ENCODE data around the gene BORCS6.

Gene BORCS6

GRCh38 chr17:8188263-8188839 is 1.6 kb downstream of the BORCS6 start:
- no peak for TF ChIP-seq CTCF (conservative IDR thresholded peaks at IDR 0.05; ENCODE audit: low read depth, low read length)
- peak overlapping the region; percentile 85 for H3K4me3 ChIP-seq (ENCODE audit: low read depth, low read length)
- DNase-seq (ENCODE audit: low read depth) = no peak

GRCh38 chr17:8187517-8188262 is 2.3 kb downstream of the BORCS6 start:
- DNase-seq (ENCODE audit: low read depth) = peak; percentile 100
- TF ChIP-seq CTCF (conservative IDR thresholded peaks at IDR 0.05; ENCODE audit: low read depth, low read length) = no peak
- H3K4me3 ChIP-seq (ENCODE audit: low read depth, low read length) = peak overlapping the region; percentile 86

GRCh38 chr17:8186787-8187516 is 3.0 kb downstream of the BORCS6 start:
- peak; percentile 59 for TF ChIP-seq CTCF (conservative IDR thresholded peaks at IDR 0.05; ENCODE audit: low read depth, low read length)
- peak overlapping the region; percentile 86 for H3K4me3 ChIP-seq (ENCODE audit: low read depth, low read length)
- DNase-seq (ENCODE audit: low read depth) = peak; percentile 98

GRCh38 chr17:8186446-8186786 is 3.6 kb downstream of the BORCS6 start:
- TF ChIP-seq CTCF (conservative IDR thresholded peaks at IDR 0.05; ENCODE audit: low read depth, low read length) = no peak
- H3K4me3 ChIP-seq (ENCODE audit: low read depth, low read length) = peak overlapping the region; percentile 86

GRCh38 chr17:8185582-8186445 is 4.2 kb downstream of the BORCS6 start:
- no peak for TF ChIP-seq CTCF (conservative IDR thresholded peaks at IDR 0.05; ENCODE audit: low read depth, low read length)
- peak overlapping the region; percentile 86 for H3K4me3 ChIP-seq (ENCODE audit: low read depth, low read length)
- DNase-seq (ENCODE audit: low read depth) = peak; percentile 66

More at GRCh38 chr17:8186446-8186786, 3.6 kb downstream of the BORCS6 start:
- DNase-seq (ENCODE audit: low read depth) = no peak

- peak overlapping the region; percentile 77 for H3K4me3 ChIP-seq (ENCODE audit: low read depth, low read length)
- no peak for TF ChIP-seq CTCF (conservative IDR thresholded peaks at IDR 0.05; ENCODE audit: low read depth, low read length)
- DNase-seq (ENCODE audit: low read depth) = no peak
Observed at GRCh38 chr17:8176998-8177731, 12.8 kb downstream of the BORCS6 start.

Measured in choroid plexus epithelial cell (primary cell).